Colonic mucosa (tissue), 4 donors: ENCODE results near the gene ZNHIT6. TPM values are rescaled to one million over a fixed set of nuclear protein-coding genes. Genes with fewer than 3 reads are reported as not detected.
"Not testable (repeated sequence)": the region's sequence is repeated elsewhere in the genome, so short reads cannot be mapped to it uniquely, and the experiment has no call there.

Experiments used
- DNase-seq: peaks from one replicate; pipeline ENCODE4 v3.0.0-alpha.2; 2020
- H3K27ac ChIP-seq: fragments of 200-600 bp; one replicate; pipeline ENCODE4 v1.8.0; 2021
- H3K27me3 ChIP-seq: fragments of 200-600 bp; one replicate; pipeline ENCODE4 v1.8.0; 2021
- H3K36me3 ChIP-seq: fragments of 200-600 bp; one replicate; pipeline ENCODE4 v1.8.0; 2021
- H3K4me1 ChIP-seq: fragments of 200-600 bp; one replicate; pipeline ENCODE4 v1.8.0; 2021; ENCODE audit warnings: mild to moderate bottlenecking
- H3K4me3 ChIP-seq: fragments of 200-600 bp; one replicate; pipeline ENCODE4 v1.8.0; 2021
- H3K9ac ChIP-seq, 2 donors: one replicate each; pipeline ENCODE4 v1.7.0; 2013; ENCODE audit warnings: control low read depth in 2 of 2, low read depth in 2 of 2, low read length in 2 of 2
- H3K9me3 ChIP-seq: fragments of 200-600 bp; one replicate; pipeline ENCODE4 v1.8.0; 2021
- CTCF ChIP-seq: fragments of 200-600 bp; IDR thresholded peaks from one replicate; pipeline ENCODE4 v1.8.0; 2022; ENCODE audit warnings: antibody characterized with exemption, mild to moderate bottlenecking
- intact Hi-C: fragments of 100-400 bp; cut with DNase I; formaldehyde crosslinking; loops from one replicate; pipeline ENCODE4 v1.14.1; 2022
- total RNA-seq, 2 donors: library from RNA; stranded (reverse); fragmentation: NEBNext Ultra II Directional in 1 of 2; extraction: Animal tissue kit (Norgen Biotek cat#: 25700) in 1 of 2; gene quantifications; one replicate each; pipeline ENCODE4 v1.2.1, GENCODE V29; 2021
- donor health status: healthy.
- donor health status: DM: no; HTN: no; CAD: no.
- donor health status: DM: no; HTN: no; CAD: no.

ZNHIT6 gene
- total RNA-seq, 2 donors from 2014 or later, result 10.0 to 10.9 TPM

GRCh38 chr1:85649591-85649990 is 58.6 kb downstream of the ZNHIT6 start:
- Histone ChIP-seq H3K9ac (no peak overlapping the region), H3K9me3 (no peaks in the 10 kb centered on the region), H3K36me3 (no peaks in the 10 kb centered on the region), H3K4me1 (no peaks in the 10 kb centered on the region), H3K27ac (no peak overlapping the region), H3K27me3 (no peaks in the 10 kb centered on the region), H3K4me3 (no peak overlapping the region)
- no peak for DNase-seq
- intact Hi-C loops, result no loop called here
- no peak for TF ChIP-seq CTCF

- H3K27me3 ChIP-seq, H3K9ac ChIP-seq, H3K36me3 ChIP-seq, H3K9me3 ChIP-seq, intact Hi-C loops, H3K4me1 ChIP-seq, H3K27ac ChIP-seq, H3K4me3 ChIP-seq: not testable (repeated sequence)
- peak; percentile 47 for DNase-seq
Observed at GRCh38 chr1:85641598-85642556, 66.4 kb downstream of the ZNHIT6 start.

GRCh38 chr1:85639920-85640319 is 68.3 kb downstream of the ZNHIT6 start:
- DNase-seq, intact Hi-C loops, H3K4me3 ChIP-seq, H3K9me3 ChIP-seq, H3K4me1 ChIP-seq, H3K27me3 ChIP-seq, H3K27ac ChIP-seq, H3K9ac ChIP-seq, H3K36me3 ChIP-seq: not testable (repeated sequence)

GRCh38 chr1:85638412-85638811 is 69.8 kb downstream of the ZNHIT6 start:
- no peak for TF ChIP-seq CTCF
- no peak overlapping the region for H3K27ac ChIP-seq
- DNase-seq, result no peak
- intact Hi-C loops, result no loop called here
- H3K4me3 ChIP-seq, result no peak overlapping the region
- H3K9ac ChIP-seq, result no peak overlapping the region
- no peaks in the 10 kb centered on the region for H3K36me3 ChIP-seq
- H3K9me3 ChIP-seq, result no peaks in the 10 kb centered on the region
- no peaks in the 10 kb centered on the region for H3K27me3 ChIP-seq
- no peaks in the 10 kb centered on the region for H3K4me1 ChIP-seq

- no peak overlapping the region for H3K27ac ChIP-seq
- H3K9me3 ChIP-seq, result no peaks in the 10 kb centered on the region
- no peak overlapping the region for H3K9ac ChIP-seq
- H3K36me3 ChIP-seq, result no peaks in the 10 kb centered on the region
- H3K4me3 ChIP-seq, result no peak overlapping the region
- intact Hi-C loops, result no loop called here
- no peak for DNase-seq
- H3K4me1 ChIP-seq, result no peaks in the 10 kb centered on the region
- H3K27me3 ChIP-seq, result no peaks in the 10 kb centered on the region
- TF ChIP-seq CTCF, result no peak
Observed at GRCh38 chr1:85630493-85630892, 77.7 kb downstream of the ZNHIT6 start.

- no peak for TF ChIP-seq CTCF
- no peak for DNase-seq
- H3K27me3 ChIP-seq, result no peaks in the 10 kb centered on the region
- H3K4me1 ChIP-seq, result no peaks in the 10 kb centered on the region
- peak overlapping the region; percentile 52 for H3K27ac ChIP-seq
- intact Hi-C loops, result no loop called here
- no peaks in the 10 kb centered on the region for H3K9me3 ChIP-seq
- no peak overlapping the region for H3K9ac ChIP-seq
- no peak overlapping the region for H3K4me3 ChIP-seq
- no peaks in the 10 kb centered on the region for H3K36me3 ChIP-seq
Observed at GRCh38 chr1:85629532-85629920, 78.7 kb downstream of the ZNHIT6 start.
